Measurements from ENCODE around the gene TNFAIP8L1.
A peak's percentile ranks its signal among the peaks of the same experiment; 100 is the strongest.
"Not testable (repeated sequence)": the region's sequence is repeated elsewhere in the genome, so short reads cannot be mapped to it uniquely, and the experiment has no call there.

Gene TNFAIP8L1

GRCh38 chr19:4678881-4679790 lies 39.8 kb downstream of the TNFAIP8L1 start:
- peak; percentile 17 for DNase-seq (ENCODE audit: low read depth)

- DNase-seq (ENCODE audit: low read depth): not testable (repeated sequence)
These were observed 40.7 kb downstream of the TNFAIP8L1 start for GRCh38 chr19:4680021-4680420.

GRCh38 chr19:4682417-4683200 lies 43.3 kb downstream of the TNFAIP8L1 start:
- no peak for DNase-seq (ENCODE audit: low read depth)

- no peak for DNase-seq (ENCODE audit: low read depth)
These were observed 45.2 kb downstream of the TNFAIP8L1 start for GRCh38 chr19:4684312-4685095.

- no peak for DNase-seq (ENCODE audit: low read depth)
These were observed 47.4 kb downstream of the TNFAIP8L1 start for GRCh38 chr19:4686700-4687099.

GRCh38 chr19:4687396-4687795 lies 48.1 kb downstream of the TNFAIP8L1 start:
- DNase-seq (ENCODE audit: low read depth): no peak

- DNase-seq (ENCODE audit: low read depth): no peak
These were observed 49.3 kb downstream of the TNFAIP8L1 start for GRCh38 chr19:4688587-4688986.

GRCh38 chr19:4689403-4689802 lies 50.1 kb downstream of the TNFAIP8L1 start:
- DNase-seq (ENCODE audit: low read depth): no peak

GRCh38 chr19:4690361-4690760 lies 51.0 kb downstream of the TNFAIP8L1 start:
- DNase-seq (ENCODE audit: low read depth): no peak

- DNase-seq (ENCODE audit: low read depth): no peak
These were observed 52.1 kb downstream of the TNFAIP8L1 start for GRCh38 chr19:4691373-4691772.

- DNase-seq (ENCODE audit: low read depth): no peak
These were observed 53.1 kb downstream of the TNFAIP8L1 start for GRCh38 chr19:4692251-4693077.

- DNase-seq (ENCODE audit: low read depth): no peak
These were observed 53.7 kb downstream of the TNFAIP8L1 start for GRCh38 chr19:4693078-4693350.

GRCh38 chr19:4693471-4694121 lies 54.3 kb downstream of the TNFAIP8L1 start:
- DNase-seq (ENCODE audit: low read depth): no peak

- DNase-seq (ENCODE audit: low read depth): no peak
These were observed 55.1 kb downstream of the TNFAIP8L1 start for GRCh38 chr19:4694211-4694987.

- DNase-seq (ENCODE audit: low read depth): no peak
These were observed 56.0 kb downstream of the TNFAIP8L1 start for GRCh38 chr19:4695224-4695731.

GRCh38 chr19:4697304-4697703 lies 58.0 kb downstream of the TNFAIP8L1 start:
- no peak for DNase-seq (ENCODE audit: low read depth)

GRCh38 chr19:4699826-4700692 lies 60.7 kb downstream of the TNFAIP8L1 start:
- DNase-seq (ENCODE audit: low read depth): no peak

- no peak for DNase-seq (ENCODE audit: low read depth)
These were observed 61.3 kb downstream of the TNFAIP8L1 start for GRCh38 chr19:4700693-4700970.

- no peak for DNase-seq (ENCODE audit: low read depth)
These were observed 62.2 kb downstream of the TNFAIP8L1 start for GRCh38 chr19:4701557-4701956.

Data from activated T-cell treated with anti-CD3 and anti-CD28 coated beads for 48 hours (primary cell).